Measurements from ENCODE around the gene PROK2.

The PROK2 gene, protein sequence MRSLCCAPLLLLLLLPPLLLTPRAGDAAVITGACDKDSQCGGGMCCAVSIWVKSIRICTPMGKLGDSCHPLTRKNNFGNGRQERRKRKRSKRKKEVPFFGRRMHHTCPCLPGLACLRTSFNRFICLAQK

DNA sequence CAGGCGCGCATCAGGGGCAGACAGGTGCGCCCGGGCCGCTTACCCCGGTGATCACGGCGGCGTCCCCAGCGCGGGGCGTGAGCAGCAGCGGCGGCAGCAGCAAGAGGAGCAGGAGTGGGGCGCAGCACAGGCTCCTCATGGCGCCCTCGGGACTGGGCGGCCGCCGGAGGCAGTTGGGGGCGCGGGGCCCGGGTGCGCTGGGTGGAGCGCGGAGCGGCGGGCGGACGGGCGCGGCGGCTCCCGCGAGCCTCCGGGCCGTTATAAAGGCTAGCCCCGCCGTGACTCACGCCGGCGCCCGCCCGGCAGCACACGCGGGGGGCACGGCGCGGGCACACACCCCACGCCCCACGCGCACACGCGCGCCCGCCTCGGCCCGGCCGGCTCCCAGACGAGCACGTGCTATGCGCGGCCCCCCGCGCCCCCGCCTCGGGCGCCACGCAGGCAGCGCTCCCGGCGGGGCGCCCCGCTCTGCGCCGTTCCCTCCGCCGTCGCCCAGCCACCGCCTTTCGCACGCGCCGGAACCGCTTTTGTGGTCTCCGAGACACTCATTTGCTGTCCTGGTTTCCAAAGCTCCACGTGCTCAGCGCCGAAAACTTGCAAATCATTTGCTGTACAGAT, at the start of gene PROK2:
PROK2 (minus strand) TSS at position 235 of the 618 bp plus-strand sequence; CDS start at position 139, 96 bp downstream.
- TF ChIP-seq, protein P1, sequence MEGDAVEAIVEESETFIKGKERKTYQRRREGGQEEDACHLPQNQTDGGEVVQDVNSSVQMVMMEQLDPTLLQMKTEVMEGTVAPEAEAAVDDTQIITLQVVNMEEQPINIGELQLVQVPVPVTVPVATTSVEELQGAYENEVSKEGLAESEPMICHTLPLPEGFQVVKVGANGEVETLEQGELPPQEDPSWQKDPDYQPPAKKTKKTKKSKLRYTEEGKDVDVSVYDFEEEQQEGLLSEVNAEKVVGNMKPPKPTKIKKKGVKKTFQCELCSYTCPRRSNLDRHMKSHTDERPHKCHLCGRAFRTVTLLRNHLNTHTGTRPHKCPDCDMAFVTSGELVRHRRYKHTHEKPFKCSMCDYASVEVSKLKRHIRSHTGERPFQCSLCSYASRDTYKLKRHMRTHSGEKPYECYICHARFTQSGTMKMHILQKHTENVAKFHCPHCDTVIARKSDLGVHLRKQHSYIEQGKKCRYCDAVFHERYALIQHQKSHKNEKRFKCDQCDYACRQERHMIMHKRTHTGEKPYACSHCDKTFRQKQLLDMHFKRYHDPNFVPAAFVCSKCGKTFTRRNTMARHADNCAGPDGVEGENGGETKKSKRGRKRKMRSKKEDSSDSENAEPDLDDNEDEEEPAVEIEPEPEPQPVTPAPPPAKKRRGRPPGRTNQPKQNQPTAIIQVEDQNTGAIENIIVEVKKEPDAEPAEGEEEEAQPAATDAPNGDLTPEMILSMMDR (IDR thresholded peaks at IDR 0.05; ENCODE audit: low read depth, low read length, missing control alignments) = no peak
- H3K4me3 ChIP-seq (ENCODE audit: low read depth, low read length) = no peak within 1 kb of the TSS
- no peak for DNase-seq (ENCODE audit: low read depth)

DNA sequence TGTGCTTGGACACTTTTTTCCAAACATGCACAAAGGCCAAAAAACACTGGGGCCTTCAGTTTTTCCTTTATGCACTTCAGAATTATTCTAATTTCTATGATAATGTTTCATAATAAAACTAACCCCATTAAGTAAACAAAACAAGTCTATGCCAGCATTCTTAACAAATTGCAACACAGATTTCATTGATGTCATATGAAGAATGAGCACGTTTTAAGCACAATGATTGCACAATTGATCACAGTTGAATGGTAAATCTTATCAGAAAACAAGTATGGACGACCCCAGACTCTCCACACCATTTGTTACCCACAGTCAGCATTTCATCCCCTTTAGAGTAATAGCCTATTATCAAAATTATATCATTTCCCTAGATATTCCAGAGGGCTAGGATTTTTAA, 46.7 kb upstream of the PROK2 start:
- no peak for DNase-seq (ENCODE audit: low read depth)
- TF ChIP-seq, protein P1 (IDR thresholded peaks at IDR 0.05; ENCODE audit: low read depth, low read length, missing control alignments) = no peak
- no peak overlapping the region for H3K4me3 ChIP-seq (ENCODE audit: low read depth, low read length)

DNA sequence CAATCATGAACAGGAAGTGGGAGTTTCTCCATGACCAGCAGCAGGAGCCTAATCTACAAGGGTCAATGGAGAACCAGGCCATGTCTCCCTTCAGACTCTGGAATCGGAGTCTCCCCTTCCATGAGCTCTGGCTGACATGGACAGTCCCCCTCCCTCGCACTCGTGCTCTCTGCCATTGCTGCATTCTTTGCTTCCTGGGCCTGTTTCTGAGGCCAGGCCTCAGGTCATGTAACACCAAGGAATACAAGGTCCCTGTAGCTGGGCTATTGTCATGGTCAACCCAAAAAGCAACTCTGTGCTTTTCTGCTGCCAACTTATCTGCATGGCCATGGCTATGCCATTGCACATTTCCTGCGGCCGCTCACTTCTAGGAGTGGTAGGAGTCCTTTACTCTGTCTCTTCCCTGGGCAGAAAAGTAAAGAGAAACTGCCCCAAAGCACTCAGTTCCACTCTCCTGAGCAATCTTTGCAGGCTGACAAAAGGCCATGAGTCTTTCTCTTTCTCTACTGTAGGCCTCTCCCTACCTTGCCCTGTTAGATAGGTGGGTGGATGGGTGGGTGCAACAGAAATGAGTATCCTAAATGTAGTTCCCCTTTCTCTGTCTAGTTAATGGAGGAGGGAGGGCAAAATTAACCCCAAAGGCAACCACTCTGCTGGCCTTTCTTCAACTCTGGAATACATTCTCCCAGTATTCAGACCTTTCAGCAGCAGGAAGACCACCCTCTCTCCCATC, 40.8 kb upstream of the PROK2 start:
- no peak overlapping the region for H3K4me3 ChIP-seq (ENCODE audit: low read depth, low read length)
- DNase-seq (ENCODE audit: low read depth) = no peak
- TF ChIP-seq, protein P1 (IDR thresholded peaks at IDR 0.05; ENCODE audit: low read depth, low read length, missing control alignments) = no peak

DNA sequence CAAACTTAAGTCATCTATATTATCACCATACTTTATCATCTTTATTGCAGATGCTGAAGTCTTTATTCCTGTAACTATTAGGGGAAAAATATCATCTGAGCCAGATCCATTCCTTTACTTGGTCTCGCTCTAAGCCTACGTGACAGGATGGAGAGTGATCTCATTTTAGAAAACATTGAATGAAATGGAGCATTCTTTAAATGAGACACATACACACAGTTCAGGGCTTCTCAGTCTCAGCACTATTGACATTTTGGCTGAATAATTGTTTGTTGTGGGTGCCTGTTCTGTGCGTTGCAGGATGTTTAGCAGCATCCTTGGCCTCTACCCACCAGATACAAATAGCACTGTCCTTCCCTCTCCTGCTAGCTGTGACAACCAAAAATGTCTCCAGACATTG, 36.2 kb upstream of the PROK2 start:
- H3K4me3 ChIP-seq (ENCODE audit: low read depth, low read length) = no peak overlapping the region
- TF ChIP-seq, protein P1 (IDR thresholded peaks at IDR 0.05; ENCODE audit: low read depth, low read length, missing control alignments) = no peak
- no peak for DNase-seq (ENCODE audit: low read depth)

DNA sequence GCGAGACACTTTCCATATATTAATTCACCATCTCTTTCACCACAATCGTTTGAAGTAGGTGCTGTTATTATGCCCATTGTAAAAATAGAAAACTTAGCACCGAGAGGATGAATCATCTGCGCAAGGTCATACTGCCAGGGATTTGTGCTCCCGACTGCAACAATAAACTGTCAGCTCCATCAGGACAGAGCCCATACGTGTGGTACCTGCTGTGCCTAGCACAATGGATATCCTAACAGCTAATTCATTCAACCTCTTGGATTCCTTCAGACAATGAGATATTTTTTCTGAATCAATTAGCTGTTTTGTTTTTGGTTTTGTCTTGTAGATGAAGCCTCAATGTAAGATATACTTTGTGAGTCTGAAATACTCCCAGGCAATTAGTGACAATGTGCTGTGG, 32.3 kb upstream of the PROK2 start:
- DNase-seq (ENCODE audit: low read depth) = no peak
- TF ChIP-seq, protein P1 (IDR thresholded peaks at IDR 0.05; ENCODE audit: low read depth, low read length, missing control alignments) = no peak

DNA sequence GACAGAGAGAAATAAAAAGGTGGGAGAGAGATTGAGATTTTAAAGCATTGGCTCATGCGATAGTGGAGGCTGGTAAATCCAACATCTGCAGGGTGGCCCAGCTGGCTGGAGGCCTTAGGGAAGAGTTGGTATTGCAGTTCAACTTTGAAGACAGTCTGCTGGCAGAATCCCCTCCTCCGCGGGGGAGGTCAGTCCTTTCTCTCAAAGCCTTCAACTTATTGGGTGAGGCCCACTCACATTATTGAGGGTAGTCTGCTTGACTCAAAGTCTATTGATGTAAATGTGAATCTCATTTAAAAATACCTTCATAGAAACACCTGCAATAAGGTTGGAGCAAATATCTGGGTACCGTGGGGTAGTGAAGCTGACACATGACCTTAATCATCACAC, 31.8 kb upstream of the PROK2 start:
- TF ChIP-seq, protein P1 (IDR thresholded peaks at IDR 0.05; ENCODE audit: low read depth, low read length, missing control alignments) = no peak
- DNase-seq (ENCODE audit: low read depth) = no peak
- no peak overlapping the region for H3K4me3 ChIP-seq (ENCODE audit: low read depth, low read length)

More for the DNA sequence above, 32.3 kb upstream of the PROK2 start:
- H3K4me3 ChIP-seq (ENCODE audit: low read depth, low read length) = no peak overlapping the region
